Transverse colon (tissue), 4 donors: ENCODE measurements around the gene FOXO1. TPM values are rescaled to one million over a fixed set of nuclear protein-coding genes. Genes with fewer than 3 reads are reported as not detected.

ENCODE experiments used
- DNase-seq: peaks from one replicate; pipeline ENCODE4 v3.0.0-alpha.2; 2019
- H3K27ac ChIP-seq, 4 donors: fragments of 200-600 bp; sonication (generic); 2 replicates each; pipeline ENCODE4 v1.5.1; 2016 to 2018; ENCODE audit warnings: inconsistent platforms in 4 of 4
- H3K27me3 ChIP-seq: fragments of 200-600 bp; sonication (generic); 2 replicates; pipeline ENCODE4 v1.5.1; 2017; ENCODE audit warnings: inconsistent platforms
- H3K36me3 ChIP-seq, 4 donors: fragments of 200-600 bp; sonication (generic); 2 replicates each; pipeline ENCODE4 v1.5.1; 2017 to 2019; ENCODE audit warnings: inconsistent platforms in 4 of 4
- H3K4me1 ChIP-seq, 4 donors: fragments of 200-600 bp; sonication (generic); 2 replicates each; pipeline ENCODE4 v1.5.1; 2017 to 2020; ENCODE audit warnings: inconsistent platforms in 4 of 4
- H3K4me3 ChIP-seq, 4 donors: fragments of 200-600 bp; sonication (generic); 1 replicate in 1 of 4; 2 replicates in 3 of 4; pipeline versions ENCODE4 v1.5.1 to v1.6.1; 2017 to 2019; ENCODE audit warnings: inconsistent platforms in 4 of 4
- H3K9me3 ChIP-seq, 2 donors: fragments of 200-600 bp; sonication (generic); 2 replicates each; pipeline ENCODE4 v1.5.1; 2017 to 2019; ENCODE audit warnings: inconsistent platforms in 2 of 2
- EP300 ChIP-seq: sonication (generic); formaldehyde crosslinking; IDR thresholded peaks from one replicate; pipeline ENCODE4 v1.6.1; 2017; ENCODE audit warnings: antibody characterized with exemption, low read depth
- POLR2A ChIP-seq: fragments of 450-650 bp; IDR thresholded peaks from one replicate; pipeline ENCODE4 v1.6.1; 2016; ENCODE audit warnings: antibody characterized with exemption, mild to moderate bottlenecking, moderate library complexity
- POLR2AphosphoS5 ChIP-seq, 3 donors: sonication (generic); formaldehyde crosslinking; IDR thresholded peaks; one replicate each; pipeline ENCODE4 v1.6.1; 2016; ENCODE audit warnings: antibody characterized with exemption in 3 of 3
- WGBS, 2 donors: methylation state at CpG; one replicate each; pipeline ENCODE4 v1.1.5; 2018; ENCODE audit warnings: low coverage in 1 of 2; 5-methylcytosine and 5-hydroxymethylcytosine counted together
- in situ Hi-C, 4 donors: fragments of 200-750 bp; cut with MboI; loops; one replicate each; pipeline versions ENCODE4 v1.15.0 to v1.15.1; 2017; ENCODE audit warnings: low sequenced_read_pairs in 3 of 4, low pct_ligation_motif_present in 1 of 4, low pct_unique_long_range_greater_than_20kb in 1 of 4
- intact Hi-C: fragments of 100-400 bp; cut with DNase I; formaldehyde crosslinking; loops from one replicate; pipeline ENCODE4 v1.15.1; 2023; ENCODE audit warnings: low total_unique reads
- total RNA-seq, 4 donors: library from RNA; depleted of rRNA; stranded (reverse); fragments of >200 nt; gene quantifications; one replicate each; pipeline ENCODE4 v1.1.0, GENCODE V29; 2016
- TF ChIP-seq, protein P1 (sequence below), 5 experiments: fragments of 200-600 bp in 3 of 5; fragments of 450-650 bp in 2 of 5; sonication (generic) in 3 of 5; IDR thresholded peaks; 1 replicate in 2 of 5; 2 replicates in 3 of 5; pipeline ENCODE4 v1.5.1; 2016 to 2017; ENCODE audit warnings: antibody characterized with exemption in 5 of 5, inconsistent platforms in 3 of 5, mild to moderate bottlenecking in 2 of 5, moderate library complexity in 1 of 5

Gene FOXO1
- total RNA-seq, 4 donors from 2014 or later: 19.1 to 48.9 (median 38.3) TPM

DNA sequence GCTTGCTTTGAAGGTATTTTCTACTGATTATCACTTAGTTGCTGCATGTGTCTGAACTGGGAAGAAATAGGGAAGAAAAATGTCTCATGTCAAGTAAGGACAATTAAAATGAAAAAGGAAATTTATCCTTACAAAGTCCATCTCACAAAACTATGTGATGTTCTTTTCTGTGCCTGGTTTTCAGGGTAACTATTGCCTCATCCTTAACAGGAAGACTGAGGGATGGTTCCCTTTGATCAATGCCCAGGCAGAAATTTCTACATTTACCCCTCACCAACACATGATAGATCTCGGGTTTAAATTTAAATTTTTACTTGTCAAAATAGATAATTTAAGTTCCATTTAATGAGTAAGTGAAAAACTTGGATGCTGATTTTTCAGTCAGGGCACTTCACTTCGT lies 3.9 kb upstream of the FOXO1 start:
- intact Hi-C loops: no loop called here
- WGBS, 2 donors: 80 to 87% methylated on average over 2 of the region's 2 CpGs

DNA sequence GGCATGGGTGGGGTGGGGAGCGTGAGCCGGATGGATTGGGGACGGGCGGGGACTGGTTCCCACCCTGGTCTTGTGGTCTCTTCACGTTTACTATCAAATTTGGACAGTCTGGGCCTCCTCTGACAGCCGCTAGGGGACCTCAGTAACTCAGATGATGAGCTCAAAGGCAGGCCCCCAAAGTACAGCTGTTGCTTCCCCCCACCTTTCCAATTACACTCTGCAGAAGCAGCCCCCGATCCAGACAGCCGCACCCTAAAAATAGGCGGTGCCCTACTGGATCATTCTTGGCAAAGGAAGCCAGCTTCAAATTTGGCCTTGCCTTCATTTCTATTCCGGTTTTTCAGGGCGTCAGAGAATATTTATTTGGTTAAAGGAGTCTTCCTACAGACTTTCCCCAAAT lies 1.9 kb upstream of the FOXO1 start:
- TF ChIP-seq, protein P1, sequence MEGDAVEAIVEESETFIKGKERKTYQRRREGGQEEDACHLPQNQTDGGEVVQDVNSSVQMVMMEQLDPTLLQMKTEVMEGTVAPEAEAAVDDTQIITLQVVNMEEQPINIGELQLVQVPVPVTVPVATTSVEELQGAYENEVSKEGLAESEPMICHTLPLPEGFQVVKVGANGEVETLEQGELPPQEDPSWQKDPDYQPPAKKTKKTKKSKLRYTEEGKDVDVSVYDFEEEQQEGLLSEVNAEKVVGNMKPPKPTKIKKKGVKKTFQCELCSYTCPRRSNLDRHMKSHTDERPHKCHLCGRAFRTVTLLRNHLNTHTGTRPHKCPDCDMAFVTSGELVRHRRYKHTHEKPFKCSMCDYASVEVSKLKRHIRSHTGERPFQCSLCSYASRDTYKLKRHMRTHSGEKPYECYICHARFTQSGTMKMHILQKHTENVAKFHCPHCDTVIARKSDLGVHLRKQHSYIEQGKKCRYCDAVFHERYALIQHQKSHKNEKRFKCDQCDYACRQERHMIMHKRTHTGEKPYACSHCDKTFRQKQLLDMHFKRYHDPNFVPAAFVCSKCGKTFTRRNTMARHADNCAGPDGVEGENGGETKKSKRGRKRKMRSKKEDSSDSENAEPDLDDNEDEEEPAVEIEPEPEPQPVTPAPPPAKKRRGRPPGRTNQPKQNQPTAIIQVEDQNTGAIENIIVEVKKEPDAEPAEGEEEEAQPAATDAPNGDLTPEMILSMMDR (IDR thresholded peaks at IDR 0.05): peak; percentile 35 to 51 (median 39)
- TF ChIP-seq POLR2A: no peak
- TF ChIP-seq POLR2AphosphoS5 (IDR thresholded peaks at IDR 0.05): no peak
- peak; percentile 50 for DNase-seq
- Histone ChIP-seq H3K4me3 (peak overlapping the region in 2 of 4 donors; percentile 86 to 98), H3K36me3 (no peaks in the 10 kb centered on the region), H3K4me1 (peaks cover 6 to 18% (median 13%) of the 10 kb centered on the region in 4 donors), H3K27ac (peak overlapping the region in 2 of 4 donors; percentile 99 to 100), H3K9me3 (no peaks in the 10 kb centered on the region), H3K27me3 (no peaks in the 10 kb centered on the region)
- 29% methylated on average over 6 to 11 of the region's 11 CpGs for WGBS, 2 donors
- in situ Hi-C loops: loop anchor here in 1 of 4 donors (25.0 kb wide), 1 partner anchor 256 kb away; no protein-coding TSS in a partner anchor
- intact Hi-C loops: loop anchor here (10.0 kb wide), 1 partner anchor 264 kb away; no protein-coding TSS in a partner anchor

More for the DNA sequence above, 3.9 kb upstream of the FOXO1 start:
- no peak for DNase-seq
- in situ Hi-C loops: loop anchor here in 1 of 4 donors (25.0 kb wide), 1 partner anchor 258 kb away; no protein-coding TSS in a partner anchor
- Histone ChIP-seq H3K4me1 (peaks cover 6 to 14% (median 10%) of the 10 kb centered on the region in 4 donors), H3K27ac (no peak overlapping the region), H3K36me3 (no peaks in the 10 kb centered on the region), H3K9me3 (no peaks in the 10 kb centered on the region), H3K27me3 (no peaks in the 10 kb centered on the region), H3K4me3 (no peak overlapping the region)
- TF ChIP-seq POLR2A (no peak), EP300 (no peak), POLR2AphosphoS5 (IDR thresholded peaks at IDR 0.05) (no peak)
- TF ChIP-seq, protein P1 (IDR thresholded peaks at IDR 0.05): no peak

DNA sequence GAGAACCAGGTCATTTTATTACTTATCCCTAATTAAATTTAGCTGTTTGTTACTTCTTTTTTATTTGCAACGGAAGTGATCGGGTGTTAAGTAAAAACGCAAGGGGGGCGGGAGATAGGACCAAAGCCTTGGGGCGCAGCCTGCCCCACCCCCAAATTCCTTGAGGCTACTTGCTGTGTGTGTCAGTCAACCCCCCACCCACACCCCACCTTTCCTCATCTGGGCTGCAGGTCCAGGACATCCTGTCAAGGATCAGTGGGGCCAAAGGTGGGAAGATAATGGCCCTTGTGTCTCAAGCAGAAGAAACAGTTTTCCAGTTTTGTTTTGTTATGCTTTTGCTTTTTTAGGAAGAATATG lies 1.2 kb upstream of the FOXO1 start:
- peak overlapping the region; percentile 86 to 98 (median 90) for H3K4me3 ChIP-seq
- H3K4me1 ChIP-seq: peaks cover 10 to 25% (median 20%) of the 10 kb centered on the region in 4 donors
- intact Hi-C loops (loop anchor here (10.0 kb wide), 1 partner anchor 263 kb away; no protein-coding TSS in a partner anchor), in situ Hi-C loops (loop anchor here in 1 of 4 donors (25.0 kb wide), 1 partner anchor 255 kb away; no protein-coding TSS in a partner anchor)
- DNase-seq: peak; percentile 38
- 15 to 26% methylated on average over 5 of the region's 5 CpGs for WGBS, 2 donors
- H3K9me3 ChIP-seq: no peaks in the 10 kb centered on the region
- no peak for TF ChIP-seq POLR2AphosphoS5 (IDR thresholded peaks at IDR 0.05)
- TF ChIP-seq POLR2A: no peak
- TF ChIP-seq EP300: no peak
- TF ChIP-seq, protein P1 (IDR thresholded peaks at IDR 0.05): no peak
- no peaks in the 10 kb centered on the region for H3K36me3 ChIP-seq
- no peaks in the 10 kb centered on the region for H3K27me3 ChIP-seq
- peak overlapping the region; percentile 99 to 100 (median 100) for H3K27ac ChIP-seq

DNA sequence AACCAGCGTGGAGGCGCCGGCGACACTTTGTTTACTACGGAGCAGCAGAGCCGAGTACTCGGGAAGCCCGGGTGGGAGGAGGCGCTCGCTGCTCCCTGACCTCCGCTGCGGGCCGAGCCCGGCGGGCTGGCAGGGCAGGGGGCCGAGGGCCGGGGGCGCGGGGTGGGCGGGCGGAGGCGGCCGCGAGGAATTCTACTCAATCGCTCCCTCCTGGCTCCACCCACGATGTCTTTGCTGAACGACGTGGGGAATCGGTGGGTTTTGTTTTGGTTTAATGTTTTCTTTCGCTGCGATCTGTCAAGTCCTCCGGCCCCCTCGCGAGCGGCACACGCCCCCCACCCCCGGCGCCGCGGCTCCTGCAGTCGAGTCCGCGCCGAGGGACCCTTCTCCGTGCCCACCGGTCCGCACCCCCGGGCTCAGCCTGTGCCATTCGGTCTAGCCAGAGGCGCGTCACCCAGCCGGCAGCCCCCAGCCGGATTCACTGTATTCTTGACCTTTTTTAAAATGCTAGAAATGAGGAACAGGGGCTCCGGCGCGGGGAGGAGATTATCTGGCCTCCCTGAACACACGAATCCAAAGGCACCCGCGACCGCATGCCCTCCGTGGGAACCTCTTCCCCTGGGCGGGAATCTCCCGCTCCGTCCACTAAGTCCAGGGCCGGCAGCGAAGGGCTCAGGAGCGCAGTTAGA lies 636 bp upstream of the FOXO1 start:
- Histone ChIP-seq H3K9me3 (no peaks in the 10 kb centered on the region), H3K36me3 (no peaks in the 10 kb centered on the region), H3K27ac (peak overlapping the region; percentile 99 to 100 (median 100)), H3K4me3 (peak overlapping the region; percentile 86 to 98 (median 90)), H3K27me3 (no peaks in the 10 kb centered on the region), H3K4me1 (peaks cover 12 to 31% (median 24%) of the 10 kb centered on the region in 4 donors)
- in situ Hi-C loops (loop anchor here in 1 of 4 donors (25.0 kb wide), 1 partner anchor 255 kb away; no protein-coding TSS in a partner anchor), intact Hi-C loops (loop anchor here (10.0 kb wide), 1 partner anchor 262 kb away; no protein-coding TSS in a partner anchor)
- TF ChIP-seq EP300: no peak
- no peak for TF ChIP-seq POLR2AphosphoS5 (IDR thresholded peaks at IDR 0.05)
- TF ChIP-seq, protein P1 (IDR thresholded peaks at IDR 0.05): no peak
- TF ChIP-seq POLR2A: no peak
- DNase-seq: peak; percentile 46
- 0% methylated on average over 5 to 56 of the region's 67 CpGs for WGBS, 2 donors
